OCI-LY3 (cell line): Measurements from ENCODE around the gene NENF.

Experiments used
- H2AFZ ChIP-seq: fragments of 200-600, 300-600 bp; shearing (Covaris generic); 2 replicates; pipeline ENCODE4 v1.6.0; 2014; ENCODE audit warnings: antibody characterized with exemption, low read depth, low read length
- H3K27ac ChIP-seq: fragments of 200-600, 300-600 bp; sonication (generic); 2 replicates; pipeline ENCODE4 v1.5.1; 2014; ENCODE audit warnings: mild to moderate bottlenecking, low read length, moderate library complexity, mixed read lengths
- H3K27me3 ChIP-seq: fragments of 200-600, 300-600 bp; sonication (generic); 2 replicates; pipeline ENCODE4 v1.6.1; 2014; ENCODE audit warnings: low read depth, low read length, mixed read lengths
- H3K36me3 ChIP-seq: fragments of 200-600, 300-600 bp; sonication (generic); replicated peaks from 2 replicates; pipeline ENCODE3; 2014; ENCODE audit warnings: low read depth, low read length, mixed read lengths
- H3K4me1 ChIP-seq: fragments of 300-600, 200-600 bp; sonication (generic); 2 replicates; pipeline ENCODE4 v1.6.1; 2014; ENCODE audit warnings: low read length, mixed read lengths
- H3K4me2 ChIP-seq: fragments of 200-600, 300-600 bp; sonication (generic); 2 replicates; pipeline ENCODE4 v1.6.1; 2014; ENCODE audit warnings: low read length, mixed read lengths
- H3K4me3 ChIP-seq: fragments of 300-600, 200-600 bp; sonication (generic); 2 replicates; pipeline ENCODE4 v1.5.1; 2014; ENCODE audit warnings: antibody characterized with exemption, mild to moderate bottlenecking, low read length, moderate library complexity
- H3K79me2 ChIP-seq: fragments of 300-600, 200-600 bp; shearing (Covaris generic); 2 replicates; pipeline ENCODE4 v1.6.1; 2014; ENCODE audit warnings: mild to moderate bottlenecking, low read length, mixed read lengths
- H3K9ac ChIP-seq: fragments of 300-600, 200-600 bp; shearing (Covaris generic); 2 replicates; pipeline ENCODE4 v1.6.0; 2014; ENCODE audit warnings: mild to moderate bottlenecking, low read length, moderate library complexity
- H3K9me3 ChIP-seq: fragments of 200-600, 300-600 bp; shearing (Covaris generic); 2 replicates; pipeline ENCODE4 v1.6.1; 2014; ENCODE audit warnings: low read length, mixed read lengths; ENCODE audit not compliant: insufficient read depth
- H4K20me1 ChIP-seq: fragments of 200-600, 300-600 bp; sonication (generic); 2 replicates; pipeline ENCODE4 v1.6.1; 2016; ENCODE audit warnings: low read length, mixed read lengths; ENCODE audit not compliant: insufficient read depth
- EZH2phosphoT487 ChIP-seq: fragments of 200-600 bp; shearing (Covaris generic); IDR thresholded peaks from 2 replicates; pipeline ENCODE4 v1.6.1; 2018; ENCODE audit warnings: antibody characterized with exemption, mixed run types, low read depth
- TF ChIP-seq, protein P1 (sequence below): fragments of 200-600, 300-600 bp; sonication (generic); IDR thresholded peaks from 2 replicates; pipeline ENCODE4 v1.5.1; 2014; ENCODE audit warnings: antibody characterized with exemption, low read length, low read depth

NENF gene

GRCh38 chr1:212484701-212485570, 52.2 kb downstream of the NENF start:
- Histone ChIP-seq H3K4me3 (no peak overlapping the region), H3K9ac (no peak overlapping the region), H3K36me3 (no peaks in the 10 kb centered on the region), H3K27me3 (no peaks in the 10 kb centered on the region), H2AFZ (no peak overlapping the region), H3K4me2 (no peak overlapping the region), H4K20me1 (no peaks in the 10 kb centered on the region), H3K9me3 (no peaks in the 10 kb centered on the region), H3K79me2 (no peaks in the 10 kb centered on the region), H3K27ac (no peak overlapping the region), H3K4me1 (peaks cover 24% of the 10 kb centered on the region)
- TF ChIP-seq EZH2phosphoT487 = no peak
- TF ChIP-seq, protein P1, sequence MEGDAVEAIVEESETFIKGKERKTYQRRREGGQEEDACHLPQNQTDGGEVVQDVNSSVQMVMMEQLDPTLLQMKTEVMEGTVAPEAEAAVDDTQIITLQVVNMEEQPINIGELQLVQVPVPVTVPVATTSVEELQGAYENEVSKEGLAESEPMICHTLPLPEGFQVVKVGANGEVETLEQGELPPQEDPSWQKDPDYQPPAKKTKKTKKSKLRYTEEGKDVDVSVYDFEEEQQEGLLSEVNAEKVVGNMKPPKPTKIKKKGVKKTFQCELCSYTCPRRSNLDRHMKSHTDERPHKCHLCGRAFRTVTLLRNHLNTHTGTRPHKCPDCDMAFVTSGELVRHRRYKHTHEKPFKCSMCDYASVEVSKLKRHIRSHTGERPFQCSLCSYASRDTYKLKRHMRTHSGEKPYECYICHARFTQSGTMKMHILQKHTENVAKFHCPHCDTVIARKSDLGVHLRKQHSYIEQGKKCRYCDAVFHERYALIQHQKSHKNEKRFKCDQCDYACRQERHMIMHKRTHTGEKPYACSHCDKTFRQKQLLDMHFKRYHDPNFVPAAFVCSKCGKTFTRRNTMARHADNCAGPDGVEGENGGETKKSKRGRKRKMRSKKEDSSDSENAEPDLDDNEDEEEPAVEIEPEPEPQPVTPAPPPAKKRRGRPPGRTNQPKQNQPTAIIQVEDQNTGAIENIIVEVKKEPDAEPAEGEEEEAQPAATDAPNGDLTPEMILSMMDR = no peak

GRCh38 chr1:212485571-212485912, 52.8 kb downstream of the NENF start:
- H3K9me3 ChIP-seq = no peaks in the 10 kb centered on the region
- no peak for TF ChIP-seq EZH2phosphoT487
- H2AFZ ChIP-seq = no peak overlapping the region
- H3K27me3 ChIP-seq = no peaks in the 10 kb centered on the region
- peaks cover 30% of the 10 kb centered on the region for H3K4me1 ChIP-seq
- no peak overlapping the region for H3K9ac ChIP-seq
- H3K4me3 ChIP-seq = no peak overlapping the region
- H3K79me2 ChIP-seq = no peaks in the 10 kb centered on the region
- no peak overlapping the region for H3K27ac ChIP-seq
- no peaks in the 10 kb centered on the region for H4K20me1 ChIP-seq
- no peak overlapping the region for H3K4me2 ChIP-seq
- no peaks in the 10 kb centered on the region for H3K36me3 ChIP-seq

GRCh38 chr1:212485913-212486618, 53.3 kb downstream of the NENF start:
- Histone ChIP-seq H3K79me2 (no peaks in the 10 kb centered on the region), H3K4me1 (peaks cover 33% of the 10 kb centered on the region), H3K4me3 (no peak overlapping the region), H4K20me1 (no peaks in the 10 kb centered on the region), H2AFZ (no peak overlapping the region), H3K36me3 (no peaks in the 10 kb centered on the region), H3K27ac (no peak overlapping the region), H3K4me2 (no peak overlapping the region), H3K27me3 (no peaks in the 10 kb centered on the region), H3K9me3 (no peaks in the 10 kb centered on the region), H3K9ac (no peak overlapping the region)
- no peak for TF ChIP-seq EZH2phosphoT487
- TF ChIP-seq, protein P1 = no peak

- no peaks in the 10 kb centered on the region for H3K9me3 ChIP-seq
- no peaks in the 10 kb centered on the region for H3K36me3 ChIP-seq
- H3K9ac ChIP-seq = no peak overlapping the region
- H3K4me2 ChIP-seq = no peak overlapping the region
- no peaks in the 10 kb centered on the region for H3K79me2 ChIP-seq
- TF ChIP-seq, protein P1 = no peak
- no peak for TF ChIP-seq EZH2phosphoT487
- no peaks in the 10 kb centered on the region for H4K20me1 ChIP-seq
- H3K4me3 ChIP-seq = no peak overlapping the region
- no peak overlapping the region for H3K27ac ChIP-seq
- H3K27me3 ChIP-seq = no peaks in the 10 kb centered on the region
- peaks cover 38% of the 10 kb centered on the region for H3K4me1 ChIP-seq
- no peak overlapping the region for H2AFZ ChIP-seq
Observed at GRCh38 chr1:212486619-212486975, 53.9 kb downstream of the NENF start.
